HG03139 (cell line): ENCODE measurements around the gene PSD.
"Not testable (repeated sequence)": the region's sequence is repeated elsewhere in the genome, so short reads cannot be mapped to it uniquely, and the experiment has no call there.

Source experiments
- ATAC-seq: cut with Tn5 transposase; IDR thresholded peaks from one replicate; pipeline ENCODE4 v1.9.1; 2021; ENCODE audit not compliant: unreplicated experiment

PSD gene

GRCh38 chr10:102418622-102419268 lies at the start of gene PSD:
Gene PSD (minus strand): TSS chr10:102418785. CDS start chr10:102417038, 1,747 bp downstream.
- no peak for ATAC-seq

- ATAC-seq: no peak
Observed at GRCh38 chr10:102467971-102468438, 49.4 kb upstream of the PSD start.

- no peak for ATAC-seq
Observed at GRCh38 chr10:102467318-102467717, 48.7 kb upstream of the PSD start.

GRCh38 chr10:102465466-102465865 lies 46.9 kb upstream of the PSD start:
- no peak for ATAC-seq

- no peak for ATAC-seq
Observed at GRCh38 chr10:102463983-102464382, 45.4 kb upstream of the PSD start.

- no peak for ATAC-seq
Observed at GRCh38 chr10:102462512-102463054, 44.0 kb upstream of the PSD start.

- peak; percentile 80 for ATAC-seq
Observed at GRCh38 chr10:102461187-102462054, 42.8 kb upstream of the PSD start.

- peak; percentile 13 for ATAC-seq
Observed at GRCh38 chr10:102460836-102461186, 42.2 kb upstream of the PSD start.

GRCh38 chr10:102458656-102459055 lies 40.1 kb upstream of the PSD start:
- no peak for ATAC-seq

- ATAC-seq: no peak
Observed at GRCh38 chr10:102457591-102458150, 39.1 kb upstream of the PSD start.

GRCh38 chr10:102455893-102456471 lies 37.4 kb upstream of the PSD start:
- ATAC-seq: no peak

GRCh38 chr10:102454662-102455487 lies 36.3 kb upstream of the PSD start:
- ATAC-seq: not testable (repeated sequence)

GRCh38 chr10:102453502-102453901 lies 34.9 kb upstream of the PSD start:
- ATAC-seq: no peak

- no peak for ATAC-seq
Observed at GRCh38 chr10:102452672-102453340, 34.2 kb upstream of the PSD start.

GRCh38 chr10:102451105-102451969 lies 32.8 kb upstream of the PSD start, which contains the start of gene C10orf95:
Gene C10orf95 (minus strand): TSS chr10:102451543. CDS start chr10:102451093, 450 bp downstream.
- ATAC-seq: no peak

GRCh38 chr10:102450374-102451104 lies 32.0 kb upstream of the PSD start:
- peak; percentile 79 for ATAC-seq

- ATAC-seq: peak; percentile 3
Observed at GRCh38 chr10:102450124-102450373, 31.5 kb upstream of the PSD start.
